Stimulated activated CD4-positive, alpha-beta T cell treated with anti-CD3 and anti-CD28 coated beads, Interleukin-4, amount 100 ng/mL, for 4 hours (primary cell): Measurements from ENCODE around the gene ST6GALNAC3.
"Not testable (repeated sequence)": the region's sequence is repeated elsewhere in the genome, so short reads cannot be mapped to it uniquely, and the experiment has no call there.

ENCODE experiments used
- DNase-seq, 2 experiments: peaks; one replicate each; pipeline ENCODE4 v3.0.0-alpha.2; 2020

The ST6GALNAC3 gene

DNA sequence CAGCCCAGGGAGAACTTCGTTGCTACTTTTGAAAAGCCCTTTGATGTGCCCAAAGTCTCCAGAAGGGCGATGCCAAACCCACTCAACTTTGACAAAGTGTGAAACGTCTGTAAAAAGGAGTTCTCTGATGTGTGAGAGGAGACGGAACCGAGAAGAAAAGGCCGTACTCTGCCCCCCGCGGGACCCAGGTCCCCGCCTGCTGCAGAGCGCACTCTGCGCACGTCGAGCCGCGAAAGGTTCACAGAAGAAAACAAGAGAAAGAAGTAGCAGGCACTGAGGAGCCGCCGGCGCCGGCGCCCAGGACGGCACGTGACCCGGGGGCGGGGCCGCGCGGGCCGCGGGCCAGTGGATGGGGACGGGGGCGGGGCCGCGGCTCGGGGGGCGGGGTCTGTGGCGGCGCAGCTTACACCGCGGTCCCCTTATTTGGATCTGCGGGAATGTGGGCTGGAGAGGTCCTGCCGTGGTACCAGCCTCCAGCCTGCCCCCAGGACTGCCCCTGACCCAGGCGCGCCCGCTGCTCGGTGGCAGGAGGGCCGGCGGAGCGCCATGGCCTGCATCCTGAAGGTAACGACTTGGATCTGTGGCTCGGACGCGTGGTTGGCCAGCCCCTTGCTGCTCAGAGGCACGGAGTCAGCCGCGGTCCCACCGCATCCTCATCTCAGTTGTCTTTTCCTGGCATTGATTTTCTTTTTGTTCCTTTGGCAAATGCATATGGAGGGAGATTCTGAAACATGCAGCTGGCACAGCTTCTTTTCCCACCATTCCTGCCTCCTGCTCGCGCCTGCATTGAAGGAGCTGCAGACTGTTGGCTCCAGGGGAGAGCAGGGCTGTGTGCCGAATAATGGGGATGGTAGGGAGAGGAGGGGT, at the start of gene ST6GALNAC3:
Gene ST6GALNAC3 (plus strand): TSS at position 426 of the 867 bp plus-strand sequence.
- DNase-seq: peak; percentile 73 to 78

DNA sequence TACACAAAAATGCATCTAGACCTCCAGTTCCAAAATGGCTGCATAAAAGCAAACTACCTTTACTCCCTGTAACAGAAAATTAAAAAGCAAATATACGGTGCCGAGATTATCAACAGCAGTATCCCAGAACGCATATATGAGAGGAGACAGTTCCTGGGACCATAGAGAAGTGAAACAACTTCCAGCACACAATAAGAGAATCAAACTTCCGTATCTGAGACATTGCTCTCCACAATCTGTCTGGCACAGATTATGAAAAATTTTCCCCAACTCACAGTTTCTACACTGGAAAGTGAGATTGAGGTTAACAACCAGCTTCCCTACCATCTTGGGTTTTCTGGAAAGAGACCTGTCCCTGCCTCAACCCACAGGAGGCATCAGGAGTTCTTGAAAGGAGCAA, 47.2 kb upstream of the ST6GALNAC3 start:
- no peak for DNase-seq

DNA sequence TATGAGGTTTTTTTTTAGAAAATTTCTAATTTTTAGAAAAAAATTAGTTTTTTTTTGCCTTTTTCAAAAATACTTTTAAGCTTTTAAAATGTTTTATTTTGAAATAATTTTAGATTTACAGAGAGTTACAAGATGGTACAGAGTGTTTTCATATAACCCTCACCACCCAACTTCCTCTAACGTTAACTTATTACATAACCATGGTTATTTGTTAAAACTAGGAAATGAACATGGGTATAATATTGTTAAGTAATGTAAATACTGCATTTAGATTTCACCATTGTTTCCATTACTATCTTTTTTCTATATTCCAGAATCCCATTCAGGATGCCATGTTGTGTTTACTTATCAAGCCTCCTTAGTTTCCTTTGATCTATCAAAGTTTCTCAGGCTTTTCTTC, 45.2 kb upstream of the ST6GALNAC3 start:
- DNase-seq: no peak

DNA sequence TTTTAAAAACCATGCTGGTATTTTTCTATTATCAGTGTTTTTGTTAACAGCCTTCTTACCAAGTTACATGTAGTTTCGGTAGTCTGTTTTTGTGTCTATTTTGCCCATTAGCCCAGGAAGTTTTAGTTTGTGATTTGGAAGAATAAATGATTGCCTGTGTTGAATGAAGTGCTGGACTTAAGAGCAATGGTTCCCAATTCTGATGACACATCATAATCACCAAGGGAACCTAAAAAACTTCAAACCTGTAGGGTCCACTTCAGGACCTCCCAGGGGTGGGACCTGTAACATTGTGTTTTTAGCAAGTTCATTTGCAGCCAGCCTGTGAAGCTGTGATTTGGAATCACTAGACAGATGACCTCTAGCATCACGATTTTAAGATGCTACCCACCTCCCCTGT, 43.0 kb upstream of the ST6GALNAC3 start:
- DNase-seq: no peak

DNA sequence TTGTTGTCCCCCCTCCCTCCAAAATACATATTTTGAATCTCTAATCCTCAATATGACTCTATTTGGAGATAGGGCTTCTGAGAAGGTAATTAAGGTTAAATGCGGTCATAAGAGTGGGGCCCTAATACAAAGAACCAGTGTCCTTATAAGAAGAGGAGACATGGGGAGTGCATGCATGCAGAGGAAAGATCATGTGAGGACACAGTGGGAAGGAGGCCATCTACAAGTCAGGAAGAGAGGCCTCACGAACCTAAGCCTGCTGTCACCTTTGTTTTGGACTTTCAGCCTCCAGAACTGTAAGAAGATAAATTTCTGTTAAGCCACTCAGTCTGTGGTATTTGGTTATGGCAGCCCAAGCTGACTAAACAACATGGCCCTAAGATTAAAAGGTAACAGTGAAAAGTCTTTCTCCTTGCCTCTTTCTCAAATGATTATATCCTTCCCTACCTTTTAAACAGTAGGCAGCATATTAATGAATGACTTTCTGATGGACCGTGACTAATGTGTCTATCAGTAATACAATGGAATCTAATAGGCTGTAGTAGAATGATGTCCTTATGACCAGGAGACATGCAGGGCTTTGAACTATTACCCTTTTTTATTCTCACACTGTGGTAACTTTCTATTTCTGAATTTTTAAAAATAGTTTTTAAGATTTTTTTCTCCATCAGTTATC, 40.6 kb upstream of the ST6GALNAC3 start:
- DNase-seq: no peak

DNA sequence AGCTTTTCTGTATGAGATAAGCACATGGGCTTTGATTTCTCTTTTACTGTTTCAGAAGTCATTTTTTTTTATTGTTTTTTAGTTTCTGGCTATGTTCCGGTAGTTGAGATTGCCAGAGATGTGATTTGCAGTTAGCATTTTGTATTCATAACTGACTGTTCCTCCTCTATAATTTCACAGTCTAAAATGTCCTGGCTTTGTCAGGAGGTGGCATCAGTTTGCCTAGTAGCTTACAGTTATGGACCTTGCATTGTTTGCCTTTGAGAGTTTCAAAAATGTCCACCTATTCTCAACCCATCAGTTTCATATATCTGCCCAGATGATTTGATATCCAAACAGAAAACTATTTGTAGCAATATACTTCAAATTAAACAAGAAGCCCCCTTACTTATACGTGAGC, 39.5 kb upstream of the ST6GALNAC3 start:
- DNase-seq: no peak

DNA sequence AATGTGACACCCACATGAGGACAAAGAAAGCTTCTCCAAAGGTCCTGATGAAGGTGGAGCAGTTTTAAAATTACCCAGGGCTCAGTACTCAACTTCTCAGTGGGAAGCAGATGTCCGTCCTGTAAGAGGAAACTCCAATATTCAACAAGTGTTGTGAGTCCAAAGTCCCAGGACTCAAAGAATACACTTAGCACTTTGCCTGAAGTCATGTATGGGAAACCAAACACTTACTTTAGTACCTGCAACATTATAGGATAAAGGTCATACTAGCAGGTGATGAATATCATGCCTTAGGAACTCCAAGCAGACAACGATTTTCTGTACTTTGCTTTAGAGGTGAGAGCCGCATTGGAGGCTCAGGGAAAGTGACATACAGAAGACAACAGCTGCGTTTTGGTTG, 37.2 kb upstream of the ST6GALNAC3 start:
- no peak for DNase-seq

DNA sequence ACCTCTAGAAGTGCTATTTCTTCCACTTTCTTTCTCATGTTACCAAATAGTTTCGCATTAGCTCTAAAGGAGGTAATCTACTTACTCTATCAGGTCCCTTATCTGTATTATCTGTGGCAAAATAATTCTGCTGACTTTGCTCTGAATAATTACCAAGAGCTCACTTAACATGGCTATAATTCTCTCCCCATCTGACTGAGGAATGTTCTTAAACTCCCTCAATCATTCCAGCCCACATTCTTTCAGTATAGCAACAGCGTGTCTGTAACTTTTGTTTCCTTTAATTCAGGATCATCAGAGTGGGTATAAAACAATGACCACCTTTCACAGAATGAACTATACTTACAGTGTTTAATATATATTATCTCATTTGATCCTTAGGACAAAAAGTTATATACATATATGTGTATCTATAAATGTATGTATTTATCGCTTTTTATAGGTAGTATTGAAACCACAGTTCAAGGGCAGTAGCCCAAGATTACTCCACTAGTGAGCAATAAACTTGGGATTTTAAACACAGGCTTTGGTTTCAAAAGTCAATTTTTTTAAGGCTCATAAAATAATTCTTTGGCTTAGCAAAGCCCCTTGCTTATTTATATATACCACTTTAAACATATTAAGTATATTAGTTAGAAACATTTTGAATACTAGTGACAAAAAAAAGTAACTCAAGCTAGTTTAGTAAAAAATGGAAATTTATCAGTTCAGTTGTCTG, 36.1 kb upstream of the ST6GALNAC3 start:
- no peak for DNase-seq

DNA sequence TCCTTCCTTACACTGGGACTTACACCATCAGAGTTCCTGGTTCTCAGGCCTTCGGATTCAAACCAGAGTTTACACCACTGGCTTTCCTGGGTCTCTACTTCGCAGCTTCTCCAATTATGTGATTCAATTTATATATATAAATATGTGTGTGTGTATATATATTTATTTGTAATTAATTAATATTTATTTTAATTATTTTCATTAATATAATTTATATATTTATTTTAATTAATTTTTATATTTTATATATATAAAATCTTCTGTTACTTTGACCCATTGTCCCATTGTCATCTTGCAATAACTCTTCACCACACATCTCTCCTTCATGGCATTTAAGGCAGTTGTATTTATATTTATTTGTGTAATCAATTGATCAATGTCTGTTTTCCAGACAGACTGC, 28.4 kb upstream of the ST6GALNAC3 start:
- DNase-seq: no peak

DNA sequence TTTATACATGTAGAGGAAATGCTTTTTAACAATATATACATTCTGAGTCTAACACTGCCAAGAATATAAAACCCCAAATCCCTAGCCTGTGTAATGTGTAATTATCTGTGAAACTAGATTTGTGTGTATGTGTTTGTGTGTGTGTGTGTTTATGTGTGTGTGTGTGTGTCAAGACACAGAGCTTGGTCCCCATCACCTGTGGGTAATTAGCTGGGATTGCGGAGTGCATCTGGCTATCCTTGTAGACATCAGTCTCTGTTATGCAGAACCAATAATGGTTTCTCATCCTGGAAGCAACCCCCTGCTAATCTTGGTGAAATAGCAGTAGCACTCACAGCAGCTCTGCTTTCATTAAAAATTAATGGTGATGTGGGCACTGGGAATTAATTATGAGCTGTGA, 26.3 kb upstream of the ST6GALNAC3 start:
- DNase-seq: no peak

DNA sequence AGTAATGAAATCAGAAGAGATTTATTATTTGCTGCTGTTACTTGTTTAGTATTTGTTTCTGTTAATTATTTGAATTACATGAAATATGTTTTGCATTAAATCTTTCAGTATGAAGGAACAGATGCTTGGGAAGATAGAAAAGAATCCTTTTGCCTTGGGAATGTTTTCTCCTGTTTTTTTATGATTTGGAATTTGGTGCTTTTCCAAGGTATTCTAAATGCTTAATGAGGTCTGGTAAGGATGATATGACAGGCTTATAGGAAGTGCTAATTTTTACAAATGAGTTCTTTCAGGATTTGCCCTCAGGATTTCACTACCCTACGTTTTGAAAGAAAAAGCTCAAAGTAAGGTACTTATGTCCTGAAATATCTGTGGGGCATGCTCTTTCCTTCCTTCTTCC, 25.6 kb upstream of the ST6GALNAC3 start:
- DNase-seq: no peak

DNA sequence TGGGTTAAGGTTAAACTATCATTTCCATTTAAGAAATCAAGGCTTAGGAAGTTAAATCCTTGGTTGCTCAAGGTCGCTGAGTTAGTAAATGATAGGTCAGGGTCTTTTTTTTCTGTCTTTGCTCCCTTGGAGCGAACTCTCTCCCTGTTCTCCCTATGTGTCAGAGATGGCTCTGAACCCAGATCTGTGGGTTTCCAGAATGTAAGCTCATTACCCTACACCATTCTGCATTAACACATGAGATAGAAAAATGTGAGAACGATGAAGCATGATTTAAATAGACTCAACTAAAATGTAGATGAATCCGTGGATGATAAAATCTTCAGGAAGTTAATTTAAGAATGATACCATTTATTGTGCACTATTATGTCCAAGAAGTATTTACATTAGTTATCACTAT, 25.0 kb upstream of the ST6GALNAC3 start:
- no peak for DNase-seq

DNA sequence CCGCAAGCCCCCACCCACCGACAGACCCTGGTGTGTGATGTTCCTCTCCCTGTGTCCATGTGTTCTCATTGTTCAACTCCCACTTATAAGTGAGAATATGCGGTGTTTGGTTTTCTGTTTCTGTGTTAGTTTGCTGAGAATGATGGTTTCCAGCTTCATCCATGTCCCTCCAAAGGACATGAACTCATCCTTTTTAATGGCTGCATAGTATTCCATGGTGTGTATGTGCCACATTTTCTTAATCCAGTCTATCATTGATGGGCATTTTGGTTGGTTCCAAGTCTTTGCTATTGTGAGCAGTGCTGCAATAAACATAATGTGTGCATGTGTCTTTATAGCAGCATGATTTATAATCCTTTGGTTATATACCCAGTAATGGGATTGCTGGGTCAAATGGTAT, 24.5 kb upstream of the ST6GALNAC3 start:
- DNase-seq: not testable (repeated sequence)

DNA sequence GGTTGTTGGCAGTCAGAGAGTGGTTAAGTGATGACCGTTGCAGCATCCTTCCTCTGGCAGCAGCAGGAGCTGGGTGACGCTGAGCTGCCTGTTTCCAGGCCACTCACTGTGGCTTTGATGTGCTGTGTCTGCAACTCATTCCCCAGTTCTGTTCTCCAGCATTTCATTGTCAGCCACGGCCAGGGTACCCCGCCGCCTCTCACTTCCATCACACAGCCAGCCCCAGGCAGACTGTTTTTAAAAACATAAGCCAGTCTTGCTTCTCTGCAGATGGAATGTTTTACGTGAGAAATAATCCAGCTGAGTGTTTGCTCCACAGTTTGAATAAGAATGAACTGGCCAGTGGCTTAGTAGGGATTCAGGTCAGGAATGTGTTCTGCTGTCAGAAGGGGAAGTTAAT, 21.5 kb upstream of the ST6GALNAC3 start:
- no peak for DNase-seq

DNA sequence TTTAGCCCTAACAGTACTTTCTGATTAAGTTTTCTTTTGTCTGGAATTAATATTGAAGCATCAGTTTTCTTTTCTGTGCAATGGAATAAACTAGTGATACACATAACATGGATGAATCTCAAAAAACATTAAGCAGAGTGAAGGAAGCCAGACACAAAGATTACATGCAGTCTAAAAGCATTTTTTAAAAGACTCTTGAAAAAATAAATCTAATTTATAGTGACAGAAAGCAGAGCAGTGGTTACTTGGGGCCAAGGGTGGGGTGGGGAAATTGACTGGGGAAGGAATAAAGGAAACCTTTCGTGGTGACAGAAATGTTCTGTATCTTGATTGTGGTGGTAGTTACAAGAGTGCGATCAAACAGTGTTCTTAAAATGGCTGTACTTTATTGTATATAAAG, 20.2 kb upstream of the ST6GALNAC3 start:
- no peak for DNase-seq

DNA sequence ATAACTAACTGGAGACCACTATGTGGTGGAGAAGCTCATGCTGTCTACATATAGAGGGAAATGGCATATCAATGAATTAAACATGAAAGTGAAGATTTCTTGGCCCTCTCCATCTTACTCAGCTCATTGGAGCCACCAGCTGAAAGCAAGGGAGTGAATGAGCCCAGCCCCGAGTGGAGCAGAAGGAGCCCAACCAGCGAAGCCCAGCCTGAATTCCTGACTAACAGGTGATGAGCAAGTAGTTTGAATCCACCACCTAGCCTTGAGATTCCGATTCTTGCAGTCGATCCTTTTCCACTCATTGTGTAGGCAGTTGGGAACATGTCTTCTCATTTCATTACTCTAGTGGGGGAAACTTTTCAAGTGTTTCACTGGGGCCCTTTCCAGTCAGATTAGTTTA, 18.6 kb upstream of the ST6GALNAC3 start:
- no peak for DNase-seq

DNA sequence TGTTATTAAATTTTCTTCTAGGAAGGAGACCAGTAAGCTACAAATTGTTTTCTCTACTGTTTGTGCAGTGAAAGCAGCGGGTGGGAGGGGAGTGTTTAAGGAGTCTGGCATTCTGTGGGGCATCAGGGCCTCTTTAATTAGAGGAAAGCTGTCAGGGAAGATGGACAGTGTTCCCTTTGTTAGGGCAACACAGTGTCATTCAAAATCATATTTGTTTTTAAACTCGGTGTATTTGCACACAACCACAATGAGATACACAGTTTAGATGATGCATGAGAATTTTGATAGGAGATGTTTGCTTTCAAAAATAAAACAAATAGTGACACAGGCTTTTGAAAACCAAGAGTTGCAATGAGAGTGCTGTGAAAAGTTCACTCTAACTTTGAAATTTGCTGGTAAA, 15.1 kb upstream of the ST6GALNAC3 start:
- DNase-seq: no peak

DNA sequence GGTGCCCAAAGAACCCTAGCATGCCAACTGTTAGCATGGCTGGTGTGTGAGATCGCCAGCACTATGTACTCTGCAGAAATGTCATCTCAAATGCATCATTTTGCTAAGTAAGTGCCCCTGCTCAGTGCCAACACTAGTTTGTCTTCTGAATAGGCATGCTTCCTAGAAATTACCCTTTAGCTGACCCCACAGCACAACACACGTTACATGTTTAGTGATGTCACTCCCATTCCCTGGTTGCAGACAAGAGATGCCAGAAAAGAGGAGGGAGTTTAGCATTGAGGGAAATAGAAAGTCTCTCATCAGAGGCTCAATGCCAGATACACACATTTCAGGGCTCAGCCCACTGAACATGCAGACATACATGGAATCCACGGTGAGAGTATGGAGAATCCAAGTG, 9.3 kb upstream of the ST6GALNAC3 start:
- no peak for DNase-seq

DNA sequence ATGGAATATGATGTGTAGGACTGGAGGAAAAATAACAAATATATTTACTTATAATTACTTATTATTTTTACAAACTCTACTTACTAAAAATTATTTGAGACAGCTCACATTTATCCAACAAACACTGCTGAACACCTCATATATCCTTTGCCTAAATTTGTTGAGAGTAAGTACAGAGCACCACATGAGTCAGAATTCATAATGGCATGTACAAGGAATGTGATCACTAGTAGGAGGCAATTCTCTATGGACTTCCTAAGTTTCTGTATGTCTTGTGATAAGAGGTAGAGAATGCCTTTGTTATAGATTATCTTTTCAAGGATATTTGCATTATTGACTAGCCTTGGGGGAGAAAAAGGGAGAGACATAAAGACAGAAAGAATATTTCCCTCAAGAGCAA, 8.2 kb upstream of the ST6GALNAC3 start:
- DNase-seq: no peak

DNA sequence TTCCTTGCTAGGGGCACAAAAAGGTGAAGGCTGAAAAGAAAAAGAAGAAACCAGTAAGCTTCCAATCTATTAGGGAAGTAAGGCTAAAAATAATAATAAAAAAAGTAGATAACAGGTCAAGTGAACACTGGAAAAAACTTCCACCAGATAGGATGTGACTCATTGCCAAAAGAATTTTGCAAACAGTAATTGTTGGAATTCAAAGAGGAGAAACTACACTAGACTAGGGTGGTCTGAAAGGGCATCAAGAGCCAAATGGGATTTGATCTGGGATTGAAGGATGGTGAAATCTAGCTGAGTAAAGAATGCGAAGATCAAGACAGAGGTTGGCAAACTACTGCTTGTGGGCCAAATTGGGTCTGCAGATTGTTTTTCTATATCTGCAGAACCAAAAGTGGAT, 6.0 kb upstream of the ST6GALNAC3 start:
- no peak for DNase-seq

DNA sequence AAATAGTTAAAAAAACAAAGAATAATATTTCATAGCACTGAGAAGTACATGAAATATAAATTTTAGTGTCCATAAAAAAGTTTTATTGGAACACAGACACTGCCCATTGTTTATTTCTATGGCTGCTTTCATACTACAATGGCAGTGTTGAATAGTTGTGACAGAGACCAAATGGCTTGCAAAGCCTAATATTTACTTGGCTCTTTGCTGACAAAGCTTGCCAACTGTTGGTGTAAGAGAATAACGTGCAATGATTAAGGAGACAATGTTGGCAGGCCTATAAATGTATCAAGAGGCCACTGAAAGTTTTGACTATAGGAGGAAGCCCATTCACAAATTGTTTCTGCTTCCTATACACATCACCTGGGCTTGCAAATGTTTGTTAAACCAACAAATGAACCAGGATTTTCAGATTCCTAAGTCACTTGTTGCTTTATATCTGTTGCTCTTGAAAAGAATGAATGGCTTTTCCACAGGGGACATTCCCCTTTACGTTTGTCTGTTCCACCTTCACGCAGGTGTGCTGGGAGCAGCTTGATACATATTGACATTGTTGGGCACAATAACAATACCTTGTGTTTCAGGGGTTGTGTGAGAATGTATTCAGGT, 5.5 kb upstream of the ST6GALNAC3 start:
- no peak for DNase-seq

DNA sequence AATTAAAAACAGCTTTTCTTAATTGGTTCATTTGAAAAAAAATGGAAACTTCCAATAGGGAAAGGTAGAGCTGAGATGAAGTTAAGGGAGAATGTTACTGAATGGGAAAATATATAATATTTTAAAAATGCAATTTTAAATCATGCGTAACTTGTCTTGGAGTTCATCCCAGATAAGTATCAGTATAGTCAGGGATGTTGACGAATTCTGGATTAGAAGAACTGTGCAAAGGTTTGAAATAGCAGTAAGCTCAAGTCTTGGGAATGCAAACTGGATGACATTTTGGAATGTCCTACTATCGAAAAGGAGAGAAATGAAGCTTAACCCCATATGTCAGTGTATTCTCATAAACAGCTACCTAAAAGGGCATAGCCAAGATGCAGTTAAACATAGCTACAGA, 4.0 kb upstream of the ST6GALNAC3 start:
- no peak for DNase-seq

DNA sequence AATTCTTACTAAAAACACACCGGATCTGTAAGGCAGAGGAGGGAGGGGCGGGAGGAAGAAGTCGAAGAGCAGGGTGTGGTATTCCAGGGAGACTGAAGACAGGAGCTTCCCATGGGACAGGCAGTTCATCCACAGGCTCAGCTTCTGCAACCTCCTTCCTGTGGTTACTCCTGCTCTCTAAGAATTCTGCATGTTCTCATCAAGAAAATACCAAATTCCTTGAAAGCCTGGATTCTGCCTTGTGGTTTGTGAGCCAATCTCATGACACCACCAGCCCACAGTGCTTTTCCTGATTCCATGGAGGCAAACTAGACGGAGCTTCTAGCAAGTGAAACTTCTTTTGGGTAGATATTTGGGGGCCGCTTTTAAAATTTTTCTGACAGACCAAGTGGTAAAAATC, 1.1 kb upstream of the ST6GALNAC3 start:
- DNase-seq: no peak

DNA sequence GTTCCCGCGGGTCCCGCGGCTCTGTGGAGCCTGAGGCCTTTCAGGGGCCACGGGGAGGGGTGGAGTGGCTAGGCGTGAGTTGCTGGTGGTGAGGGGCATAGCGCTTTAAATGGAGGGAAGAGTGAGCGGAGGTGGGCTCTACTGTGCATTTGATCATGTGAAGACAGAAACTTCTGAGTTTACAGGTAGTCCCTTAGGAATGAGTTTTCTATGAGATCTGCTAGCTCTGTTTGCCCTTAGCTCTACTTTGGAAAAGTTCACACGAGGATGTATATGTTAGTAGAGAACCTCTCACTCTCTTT, 593 bp downstream of the ST6GALNAC3 start:
- DNase-seq: no peak
